Endothelial cell of umbilical vein (primary cell): Measurements from ENCODE around the gene ETS2. TPM values are rescaled to one million over a fixed set of nuclear protein-coding genes. Genes with fewer than 3 reads are reported as not detected.

ENCODE experiments used
- BruUV-seq: library from RNA; stranded (reverse); fragments of 400-500 nt; replicated peaks from 2 replicates; lab custom pipeline; 2021; lab: Mats Ljungman, UMichigan
- CTCF ChIA-PET: fragments of 300-600, 350-600 bp; sonication (Branson Sonifier 250); formaldehyde crosslinking; loops from one replicate; lab custom pipeline; 2021; ENCODE audit warnings: antibody characterized with exemption, inconsistent platforms; lab: Charles Lee
- POLR2A ChIA-PET: fragments of 300-600, 350-600 bp; sonication (Branson Sonifier 250); formaldehyde crosslinking; loops from one replicate; lab custom pipeline; 2021; ENCODE audit warnings: antibody characterized with exemption, inconsistent platforms; lab: Charles Lee
- DNase-seq: peaks from one replicate; pipeline ENCODE4 v3.0.0-alpha.2; 2011; ENCODE audit warnings: low read depth, low spot score
- FAIRE-seq: peaks from 2 replicates; lab custom pipeline; 2011; peaks lifted over from hg19 to GRCh38; lab: Jason Lieb, UNC
- H2AFZ ChIP-seq: 2 replicates; pipeline ENCODE4 v1.6.0; 2012; ENCODE audit warnings: low read depth, low read length, control low read depth, inconsistent platforms
- H3K27ac ChIP-seq: 2 replicates; pipeline ENCODE4 v1.5.1; 2011; ENCODE audit warnings: low read depth, mild to moderate bottlenecking, control low read depth, low read length, moderate library complexity; ENCODE audit not compliant: insufficient read depth
- H3K27me3 ChIP-seq, 2 experiments: 2 replicates each; pipeline versions ENCODE4 v1.6.0 to v1.6.1; 2011; ENCODE audit warnings: low read length in 2 of 2, mixed read lengths in 1 of 2; ENCODE audit not compliant: control insufficient read depth in 2 of 2, insufficient read depth in 2 of 2
- H3K36me3 ChIP-seq, 2 experiments: 2 replicates in 1 of 2; 3 replicates in 1 of 2; pipeline ENCODE4 v1.5.1; 2011; ENCODE audit warnings: low read length in 2 of 2, mild to moderate bottlenecking in 1 of 2, moderate library complexity in 1 of 2; ENCODE audit not compliant: control insufficient read depth in 2 of 2, insufficient read depth in 2 of 2; ENCODE audit errors: extremely low read depth in 1 of 2
- H3K4me1 ChIP-seq: 3 replicates; pipeline ENCODE4 v1.5.1; 2011; ENCODE audit warnings: mild to moderate bottlenecking, low read length; ENCODE audit not compliant: control insufficient read depth, insufficient read depth; ENCODE audit errors: extremely low read depth
- H3K4me2 ChIP-seq: 2 replicates; pipeline ENCODE4 v1.6.1; 2011; ENCODE audit warnings: low read length, control low read depth, mixed read lengths; ENCODE audit not compliant: insufficient read depth
- H3K4me3 ChIP-seq, 3 experiments: fragments of 200-600 bp in 1 of 3; sonication (generic), shearing (Covaris generic) in 1 of 3; replicated peaks in 1 of 3; 2 replicates each; pipeline ENCODE4 v1.5.1; 2011 to 2016; ENCODE audit warnings: control low read depth in 3 of 3, low read length in 3 of 3, mild to moderate bottlenecking in 2 of 3, inconsistent platforms in 1 of 3, low read depth in 1 of 3, moderate library complexity in 1 of 3; ENCODE audit not compliant: insufficient read depth in 1 of 3
- H3K79me2 ChIP-seq: 2 replicates; pipeline ENCODE4 v1.6.0; 2012; ENCODE audit warnings: low read length, inconsistent platforms; ENCODE audit not compliant: control insufficient read depth, insufficient read depth
- H3K9ac ChIP-seq: replicated peaks from 2 replicates; pipeline ENCODE3; 2011; ENCODE audit warnings: low read length, control low read depth; ENCODE audit not compliant: insufficient read depth; ENCODE audit errors: extremely low read depth
- H3K9me1 ChIP-seq: replicated peaks from 3 replicates; pipeline ENCODE4 v1.6.0; 2011; ENCODE audit warnings: mild to moderate bottlenecking, low read length; ENCODE audit not compliant: control insufficient read depth, insufficient read depth; ENCODE audit errors: extremely low read depth
- H3K9me3 ChIP-seq: replicated peaks from 2 replicates; pipeline ENCODE4 v1.5.1; 2012; ENCODE audit warnings: low read length, inconsistent platforms; ENCODE audit not compliant: control insufficient read depth, insufficient read depth
- H4K20me1 ChIP-seq: replicated peaks from 2 replicates; pipeline ENCODE3; 2011; ENCODE audit warnings: mild to moderate bottlenecking, low read length; ENCODE audit not compliant: control insufficient read depth, insufficient read depth; ENCODE audit errors: extremely low read depth
- CTCF ChIP-seq, 2 donors: IDR thresholded peaks; 1 replicate in 1 of 2; 2 replicates in 1 of 2; pipeline ENCODE4 v1.5.1; 2011; ENCODE audit warnings: low read length in 2 of 2, mild to moderate bottlenecking in 2 of 2, moderate library complexity in 2 of 2, control low read depth in 1 of 2, inconsistent platforms in 1 of 2, low read depth in 1 of 2; ENCODE audit not compliant: insufficient read depth in 1 of 2; ENCODE audit errors: extremely low read depth in 1 of 2
- FOS ChIP-seq: IDR thresholded peaks from 2 replicates; pipeline ENCODE4 v1.6.1; 2011; ENCODE audit warnings: mild to moderate bottlenecking, low read length, moderate library complexity, borderline replicate concordance; ENCODE audit not compliant: insufficient read depth
- GATA2 ChIP-seq: IDR thresholded peaks from 2 replicates; pipeline ENCODE4 v1.7.0; 2011; ENCODE audit warnings: low read depth, mild to moderate bottlenecking, moderate library complexity, mixed read lengths, low read length; ENCODE audit not compliant: insufficient read length, insufficient read depth
- JUN ChIP-seq: IDR thresholded peaks from 2 replicates; pipeline ENCODE4 v1.6.1; 2011; ENCODE audit warnings: borderline replicate concordance, low read depth; ENCODE audit not compliant: insufficient read length, insufficient read depth
- MAX ChIP-seq: IDR thresholded peaks from 2 replicates; pipeline ENCODE4 v1.6.1; 2011; ENCODE audit not compliant: insufficient read depth, insufficient read length
- MYC ChIP-seq: IDR thresholded peaks from one replicate; pipeline ENCODE4 v1.6.1; 2011; ENCODE audit warnings: mild to moderate bottlenecking, low read depth, low read length
- POLR2A ChIP-seq: IDR thresholded peaks from 2 replicates; pipeline ENCODE4 v1.6.1; 2012; ENCODE audit warnings: low read depth, mild to moderate bottlenecking, control low read depth, low read length
- POLR2AphosphoS5 ChIP-seq: IDR thresholded peaks from 2 replicates; pipeline ENCODE4 v1.6.1; 2012; ENCODE audit warnings: low read depth, mild to moderate bottlenecking, control low read depth, low read length, moderate library complexity; ENCODE audit not compliant: insufficient read depth
- dilution Hi-C: fragments of 300-500 bp; cut with MboI; formaldehyde crosslinking; loops from one replicate; pipeline ENCODE4 v1.15.0; 2019; ENCODE audit warnings: low sequenced_read_pairs; ENCODE audit not compliant: extremely low pct_ligation_motif_present
- intact Hi-C: fragments of 100-400 bp; cut with micrococcal nuclease; formaldehyde crosslinking; loops from one replicate; pipeline ENCODE4 v1.10.0; 2022
- polyA plus RNA-seq, 4 experiments: library from polyadenylated mRNA; depleted of rRNA in 3 of 4; stranded (reverse) in 3 of 4; unstranded in 1 of 4; fragments of >200 nt; gene quantifications; 2 replicates each; pipeline versions ENCODE4 v1.2.1 to v1.2.3, GENCODE V29; 2011 to 2012; ENCODE audit warnings: missing spikeins in 1 of 4
- total RNA-seq: library from RNA; stranded (reverse); gene quantifications from 2 replicates; pipeline ENCODE4 v1.2.3, GENCODE V29; 2021

The ETS2 gene
- total and polyA plus RNA-seq, 2 donors (not counting 3 experiments of a cell fraction or from before 2014, with no cell fraction given): 16.3 to 54.5 TPM

GRCh38 chr21:38819051-38819718 is 13.5 kb downstream of the ETS2 start:
- Histone ChIP-seq H3K27ac (no peak overlapping the region), H3K36me3 (peaks cover 68 to 74% of the 10 kb centered on the region in 2 experiments), H3K4me3 (no peak overlapping the region), H3K4me2 (no peak overlapping the region), H3K9me1 (no peaks in the 10 kb centered on the region), H3K9me3 (no peaks in the 10 kb centered on the region), H2AFZ (no peak overlapping the region), H4K20me1 (no peaks in the 10 kb centered on the region), H3K4me1 (peaks cover 16% of the 10 kb centered on the region), H3K27me3 (no peaks in the 10 kb centered on the region), H3K9ac (no peak overlapping the region), H3K79me2 (peaks cover 5% of the 10 kb centered on the region)
- ChIA-PET POLR2A (no interaction called here), CTCF (no interaction called here)
- DNase-seq (no peak), FAIRE-seq (no peak)
- TF ChIP-seq POLR2A (no peak), CTCF (IDR thresholded peaks at IDR 0.05; ENCODE audit: extremely low read depth in 1 of 2, insufficient read depth in 1 of 2, low read depth in 1 of 2, low read length in 2 of 2) (no peak), POLR2AphosphoS5 (no peak), JUN (no peak)
- dilution Hi-C loops: no loop called here
- intact Hi-C loops: no loop called here
- no TSS peak for BruUV-seq

- peaks cover 3% of the 10 kb centered on the region for H3K79me2 ChIP-seq
- no peaks in the 10 kb centered on the region for H4K20me1 ChIP-seq
- peaks cover 21% of the 10 kb centered on the region for H3K4me1 ChIP-seq
- DNase-seq (no peak), FAIRE-seq (peak; percentile 24)
- CTCF ChIA-PET: no interaction called here
- H3K9ac ChIP-seq: no peak overlapping the region
- no peak overlapping the region for H3K27ac ChIP-seq
- no peak overlapping the region for H3K4me3 ChIP-seq
- no peak overlapping the region for H3K4me2 ChIP-seq
- dilution Hi-C loops (no loop called here), intact Hi-C loops (no loop called here)
- H3K36me3 ChIP-seq: peaks cover 66 to 74% of the 10 kb centered on the region in 2 experiments
- no TSS peak for BruUV-seq
- H3K9me1 ChIP-seq: no peaks in the 10 kb centered on the region
- no peaks in the 10 kb centered on the region for H3K27me3 ChIP-seq
- TF ChIP-seq GATA2 (no peak), MYC (no peak), CTCF (IDR thresholded peaks at IDR 0.05; ENCODE audit: extremely low read depth in 1 of 2, insufficient read depth in 1 of 2, low read depth in 1 of 2, low read length in 2 of 2) (no peak), JUN (no peak), FOS (no peak), MAX (no peak)
- POLR2A ChIA-PET: no interaction called here
- no peaks in the 10 kb centered on the region for H3K9me3 ChIP-seq
- H2AFZ ChIP-seq: no peak overlapping the region
Observed at GRCh38 chr21:38819719-38820159, 14.0 kb downstream of the ETS2 start.
